IgD-negative memory B cell (primary cell): Measurements from ENCODE around the gene GPC5. TPM values are rescaled to one million over a fixed set of nuclear protein-coding genes. Genes with fewer than 3 reads are reported as not detected.
"Not testable (repeated sequence)": the region's sequence is repeated elsewhere in the genome, so short reads cannot be mapped to it uniquely, and the experiment has no call there.

Source experiments
- H3K27ac Mint-ChIP-seq, 3 donors: one replicate each; pipeline ENCODE4 v1.8.0; 2020 to 2022; ENCODE audit warnings: mild to moderate bottlenecking in 3 of 3, mixed read lengths in 3 of 3, moderate library complexity in 1 of 3
- H3K27me3 Mint-ChIP-seq: one replicate; pipeline ENCODE4 v1.8.0; 2021; ENCODE audit warnings: mixed read lengths
- H3K36me3 Mint-ChIP-seq: one replicate; pipeline ENCODE4 v1.8.0; 2020; ENCODE audit warnings: mild to moderate bottlenecking, mixed read lengths
- H3K4me1 Mint-ChIP-seq, 3 donors: one replicate each; pipeline ENCODE4 v1.8.0; 2020 to 2022; ENCODE audit warnings: mixed read lengths in 3 of 3, mild to moderate bottlenecking in 1 of 3
- H3K4me3 Mint-ChIP-seq, 4 donors: one replicate each; pipeline ENCODE4 v1.8.0; 2020 to 2022; ENCODE audit warnings: mild to moderate bottlenecking in 4 of 4, mixed read lengths in 4 of 4, moderate library complexity in 3 of 4
- H3K9me3 Mint-ChIP-seq, 3 donors: one replicate each; pipeline ENCODE4 v1.8.0; 2020 to 2021; ENCODE audit warnings: mixed read lengths in 3 of 3, mild to moderate bottlenecking in 1 of 3
- polyA plus RNA-seq: library from polyadenylated mRNA; unstranded; fragments of 300-500 nt; fragmentation: Illumina TruSeq; gene quantifications from one replicate; pipeline ENCODE4 v1.2.3, GENCODE V29; 2021

The GPC5 gene
- polyA plus RNA-seq, 1 donor from 2014 or later, result 0.24 TPM

- not testable (repeated sequence) for H3K4me1 Mint-ChIP-seq, H3K4me3 Mint-ChIP-seq, H3K27me3 Mint-ChIP-seq, H3K36me3 Mint-ChIP-seq, H3K27ac Mint-ChIP-seq
- H3K9me3 Mint-ChIP-seq, result peaks cover 2 to 13% (median 6%) of the 10 kb centered on the region in 3 donors
Measured at GRCh38 chr13:91674347-91674746, 275.9 kb downstream of the GPC5 start.

DNA sequence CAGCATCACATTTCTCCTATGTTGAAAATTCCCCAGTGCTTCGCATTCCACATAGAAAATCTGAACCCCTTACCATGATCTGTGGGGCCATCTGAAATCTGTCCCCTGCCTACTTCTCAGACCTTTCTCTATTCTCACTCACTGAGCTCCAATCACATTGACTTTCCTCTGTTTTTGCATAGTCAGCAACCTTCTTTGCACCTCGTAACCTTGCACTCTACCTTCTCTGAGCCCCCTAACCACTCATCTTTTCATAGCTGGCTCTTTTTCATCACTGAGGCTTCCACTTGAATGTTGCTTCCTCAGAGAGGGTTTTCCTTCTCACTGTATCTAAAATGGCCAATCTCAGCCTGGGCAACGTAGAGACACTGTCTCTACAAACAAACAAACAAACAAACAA, 286.3 kb downstream of the GPC5 start:
- Mint-ChIP-seq H3K27ac (no peak overlapping the region), H3K9me3 (no peaks in the 10 kb centered on the region), H3K27me3 (no peaks in the 10 kb centered on the region)

DNA sequence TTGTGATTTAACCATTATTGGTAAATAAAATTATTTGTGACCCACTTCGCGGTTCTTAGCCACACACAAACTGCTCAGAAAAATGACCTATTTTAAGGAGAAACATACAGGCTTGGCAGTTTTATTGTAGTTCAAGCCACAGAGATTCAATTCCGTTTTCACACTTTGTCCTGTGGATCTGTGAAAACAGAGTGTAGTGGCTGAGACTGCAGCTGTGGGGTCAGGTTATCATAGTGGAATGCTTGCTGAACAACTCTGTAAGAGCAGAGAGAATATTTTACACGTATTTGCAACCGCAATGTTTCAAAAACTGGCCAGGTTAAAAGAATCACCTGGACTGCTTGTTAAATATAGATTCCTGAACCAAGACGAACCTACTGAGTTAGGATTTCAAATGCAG, 292.5 kb downstream of the GPC5 start:
- no peaks in the 10 kb centered on the region for H3K27me3 Mint-ChIP-seq

More for the DNA sequence above, 286.3 kb downstream of the GPC5 start:
- Mint-ChIP-seq H3K4me3 (no peak overlapping the region), H3K4me1 (no peaks in the 10 kb centered on the region), H3K36me3 (no peaks in the 10 kb centered on the region)

GRCh38 chr13:91693466-91693865, 295.0 kb downstream of the GPC5 start:
- Mint-ChIP-seq H3K27me3 (no peaks in the 10 kb centered on the region), H3K36me3 (no peaks in the 10 kb centered on the region), H3K4me3 (no peak overlapping the region), H3K4me1 (no peaks in the 10 kb centered on the region), H3K9me3 (no peaks in the 10 kb centered on the region), H3K27ac (no peak overlapping the region)

More for the DNA sequence above, 292.5 kb downstream of the GPC5 start:
- no peaks in the 10 kb centered on the region for H3K4me1 Mint-ChIP-seq
- no peak overlapping the region for H3K4me3 Mint-ChIP-seq
- no peaks in the 10 kb centered on the region for H3K9me3 Mint-ChIP-seq
- no peaks in the 10 kb centered on the region for H3K36me3 Mint-ChIP-seq
- H3K27ac Mint-ChIP-seq, result no peak overlapping the region

- H3K27ac Mint-ChIP-seq, result no peak overlapping the region
- H3K4me3 Mint-ChIP-seq, result no peak overlapping the region
- H3K36me3 Mint-ChIP-seq, result no peaks in the 10 kb centered on the region
- no peaks in the 10 kb centered on the region for H3K27me3 Mint-ChIP-seq
- H3K9me3 Mint-ChIP-seq, result peaks cover 0 to 2% (median 0%) of the 10 kb centered on the region in 3 donors
- no peaks in the 10 kb centered on the region for H3K4me1 Mint-ChIP-seq
Measured at GRCh38 chr13:91698308-91698707, 299.9 kb downstream of the GPC5 start.

DNA sequence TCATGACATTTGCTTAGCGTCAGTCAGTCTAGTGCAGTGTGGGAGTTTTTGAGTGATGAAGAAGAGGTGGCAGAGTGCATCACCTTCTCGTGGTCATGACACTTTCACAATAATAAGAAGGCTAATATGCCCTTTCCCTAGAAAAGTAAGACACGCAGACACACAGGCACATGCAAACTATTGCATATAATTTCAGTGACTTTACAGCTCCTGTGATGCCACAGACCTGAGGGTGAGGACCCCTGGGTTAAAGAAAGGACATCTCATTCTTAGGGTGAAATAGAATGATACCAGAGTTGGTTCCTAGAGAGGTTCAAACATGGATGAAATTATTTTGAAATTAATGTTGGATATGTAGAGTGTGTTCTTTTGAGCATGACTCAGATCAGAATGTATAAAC, 300.3 kb downstream of the GPC5 start:
- Mint-ChIP-seq H3K27me3 (no peaks in the 10 kb centered on the region), H3K36me3 (no peaks in the 10 kb centered on the region), H3K9me3 (peaks cover 0 to 2% (median 0%) of the 10 kb centered on the region in 3 donors), H3K4me3 (no peak overlapping the region), H3K4me1 (no peaks in the 10 kb centered on the region), H3K27ac (no peak overlapping the region)

DNA sequence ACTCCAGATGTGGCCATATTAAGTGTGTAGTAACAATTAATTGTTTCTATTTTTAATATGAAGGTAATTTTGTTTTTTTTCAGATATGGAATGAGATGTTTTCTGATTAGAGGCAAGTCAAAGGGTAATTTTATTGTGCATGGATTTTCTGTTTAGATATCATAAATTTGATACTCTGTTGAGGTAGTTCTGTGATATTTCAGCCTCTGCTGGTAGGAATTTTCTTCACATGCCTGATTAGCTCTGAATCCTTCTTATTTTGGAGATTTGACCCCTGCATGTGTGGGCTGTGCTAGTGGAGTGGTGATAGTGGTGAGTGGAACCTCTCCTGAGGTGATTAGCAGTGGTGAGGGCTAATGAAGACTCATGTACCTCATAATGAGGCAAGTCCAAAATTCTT, 301.4 kb downstream of the GPC5 start:
- Mint-ChIP-seq H3K9me3 (peaks cover 0 to 2% (median 0%) of the 10 kb centered on the region in 3 donors), H3K27me3 (no peaks in the 10 kb centered on the region), H3K27ac (no peak overlapping the region), H3K36me3 (no peaks in the 10 kb centered on the region), H3K4me1 (no peaks in the 10 kb centered on the region), H3K4me3 (no peak overlapping the region)

DNA sequence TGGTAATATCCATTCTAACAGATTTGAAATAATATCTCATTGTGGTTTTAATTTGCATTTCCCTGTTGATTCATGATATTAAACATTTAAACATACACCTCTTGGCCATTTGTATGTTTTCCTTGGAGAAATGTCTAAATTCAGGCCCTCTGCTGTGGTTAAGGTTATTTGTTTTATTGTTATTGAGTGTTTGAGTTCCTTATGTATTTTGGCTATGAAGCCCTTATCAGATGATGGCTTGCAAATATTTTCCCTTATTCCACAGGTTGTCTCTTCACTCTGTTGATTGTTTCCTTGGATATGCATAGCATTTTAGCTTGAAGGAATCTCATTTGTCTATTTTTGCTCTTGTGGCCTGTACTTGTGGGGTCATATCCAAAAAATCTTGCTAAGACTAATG, 303.6 kb downstream of the GPC5 start:
- H3K9me3 Mint-ChIP-seq, result peaks cover 0 to 2% (median 2%) of the 10 kb centered on the region in 3 donors

DNA sequence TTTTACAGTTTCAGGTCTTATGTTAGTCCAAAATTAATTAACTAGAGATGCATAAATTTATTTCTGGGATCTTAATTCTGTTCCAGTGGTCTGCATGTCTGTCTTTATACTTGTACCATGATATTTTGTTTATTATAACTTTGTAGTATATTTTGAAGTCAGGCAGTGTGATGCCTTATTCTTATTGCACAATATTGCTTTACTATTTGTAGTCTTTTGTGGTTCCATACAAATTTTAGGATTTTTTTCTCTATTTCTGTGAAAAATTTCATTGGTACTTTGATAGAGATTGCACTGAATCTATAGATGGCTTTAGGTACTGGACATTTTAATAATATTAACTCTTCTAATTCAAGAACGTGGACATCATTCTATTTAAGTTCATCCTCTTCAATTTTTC, 304.0 kb downstream of the GPC5 start:
- no peaks in the 10 kb centered on the region for H3K36me3 Mint-ChIP-seq
- no peaks in the 10 kb centered on the region for H3K27me3 Mint-ChIP-seq
- no peak overlapping the region for H3K27ac Mint-ChIP-seq
- no peak overlapping the region for H3K4me3 Mint-ChIP-seq
- H3K4me1 Mint-ChIP-seq, result no peaks in the 10 kb centered on the region
- peaks cover 0 to 2% (median 2%) of the 10 kb centered on the region in 3 donors for H3K9me3 Mint-ChIP-seq

More for the DNA sequence above, 303.6 kb downstream of the GPC5 start:
- H3K27ac Mint-ChIP-seq, result no peak overlapping the region
- no peaks in the 10 kb centered on the region for H3K36me3 Mint-ChIP-seq
- no peak overlapping the region for H3K4me3 Mint-ChIP-seq
- H3K4me1 Mint-ChIP-seq, result no peaks in the 10 kb centered on the region
- no peaks in the 10 kb centered on the region for H3K27me3 Mint-ChIP-seq

DNA sequence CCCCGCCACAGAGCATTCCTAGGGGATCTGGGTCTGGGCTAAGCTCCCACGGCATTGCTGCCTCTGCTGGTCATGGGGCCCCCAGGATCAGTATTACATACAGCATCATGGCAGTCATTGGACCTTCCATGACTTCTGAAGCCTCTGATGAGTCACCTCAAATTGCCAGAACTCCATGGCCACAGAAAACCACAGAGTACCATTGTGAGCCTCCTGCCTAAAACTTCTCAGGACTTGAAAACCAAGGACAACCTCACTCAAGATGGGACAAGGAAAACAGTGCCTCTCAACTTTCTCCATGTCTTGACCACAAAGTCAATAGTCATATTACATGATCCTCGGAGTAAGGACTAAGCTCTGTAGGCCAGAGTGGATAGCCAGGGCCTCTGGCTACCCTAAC, 306.0 kb downstream of the GPC5 start:
- no peak overlapping the region for H3K27ac Mint-ChIP-seq
- H3K4me1 Mint-ChIP-seq, result no peaks in the 10 kb centered on the region
- H3K36me3 Mint-ChIP-seq, result no peaks in the 10 kb centered on the region
- H3K9me3 Mint-ChIP-seq, result peaks cover 0 to 3% (median 2%) of the 10 kb centered on the region in 3 donors
- H3K27me3 Mint-ChIP-seq, result no peaks in the 10 kb centered on the region
- no peak overlapping the region for H3K4me3 Mint-ChIP-seq

GRCh38 chr13:91708558-91708957, 310.1 kb downstream of the GPC5 start:
- Mint-ChIP-seq H3K9me3 (peaks cover 0 to 2% (median 1%) of the 10 kb centered on the region in 3 donors), H3K4me3 (no peak overlapping the region), H3K27ac (no peak overlapping the region), H3K36me3 (no peaks in the 10 kb centered on the region), H3K4me1 (no peaks in the 10 kb centered on the region), H3K27me3 (no peaks in the 10 kb centered on the region)

GRCh38 chr13:91709180-91709579, 310.8 kb downstream of the GPC5 start:
- no peak overlapping the region for H3K4me3 Mint-ChIP-seq
- no peaks in the 10 kb centered on the region for H3K4me1 Mint-ChIP-seq
- H3K9me3 Mint-ChIP-seq, result peaks cover 0 to 2% (median 1%) of the 10 kb centered on the region in 3 donors
- H3K27me3 Mint-ChIP-seq, result no peaks in the 10 kb centered on the region
- H3K36me3 Mint-ChIP-seq, result no peaks in the 10 kb centered on the region
- no peak overlapping the region for H3K27ac Mint-ChIP-seq

DNA sequence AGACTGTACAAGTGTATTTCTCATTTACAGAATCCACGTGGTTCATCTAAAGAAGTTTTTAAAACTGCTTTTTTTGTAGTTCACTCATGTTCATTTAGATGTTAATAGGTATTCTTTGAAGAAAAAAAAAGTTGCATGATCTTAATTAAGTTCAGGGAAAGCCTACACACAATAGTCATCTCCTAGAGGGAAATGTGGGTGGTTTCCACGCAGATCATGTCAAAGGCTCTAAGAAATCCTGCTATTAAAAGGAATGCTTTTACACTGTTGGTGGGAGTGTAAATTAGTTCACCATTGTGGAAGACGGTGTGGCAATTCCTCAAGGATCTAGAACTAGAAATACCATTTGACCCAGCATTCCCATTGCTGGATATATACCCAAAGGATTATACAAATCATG, 312.3 kb downstream of the GPC5 start:
- H3K4me3 Mint-ChIP-seq, result no peak overlapping the region
- peaks cover 0 to 1% (median 0%) of the 10 kb centered on the region in 3 donors for H3K9me3 Mint-ChIP-seq
- H3K27me3 Mint-ChIP-seq, result no peaks in the 10 kb centered on the region
- H3K4me1 Mint-ChIP-seq, result no peaks in the 10 kb centered on the region
- no peak overlapping the region for H3K27ac Mint-ChIP-seq
- no peaks in the 10 kb centered on the region for H3K36me3 Mint-ChIP-seq

- H3K36me3 Mint-ChIP-seq, result no peaks in the 10 kb centered on the region
- H3K27me3 Mint-ChIP-seq, result no peaks in the 10 kb centered on the region
- H3K27ac Mint-ChIP-seq, result no peak overlapping the region
- H3K4me3 Mint-ChIP-seq, result no peak overlapping the region
- H3K4me1 Mint-ChIP-seq, result no peaks in the 10 kb centered on the region
- no peaks in the 10 kb centered on the region for H3K9me3 Mint-ChIP-seq
Measured at GRCh38 chr13:91714855-91715254, 316.4 kb downstream of the GPC5 start.

GRCh38 chr13:91716436-91717065, 318.1 kb downstream of the GPC5 start:
- no peak overlapping the region for H3K4me3 Mint-ChIP-seq
- H3K4me1 Mint-ChIP-seq, result no peaks in the 10 kb centered on the region
- H3K27ac Mint-ChIP-seq, result no peak overlapping the region
- H3K36me3 Mint-ChIP-seq, result no peaks in the 10 kb centered on the region
- H3K9me3 Mint-ChIP-seq, result peaks cover 0 to 2% (median 0%) of the 10 kb centered on the region in 3 donors
- no peaks in the 10 kb centered on the region for H3K27me3 Mint-ChIP-seq

DNA sequence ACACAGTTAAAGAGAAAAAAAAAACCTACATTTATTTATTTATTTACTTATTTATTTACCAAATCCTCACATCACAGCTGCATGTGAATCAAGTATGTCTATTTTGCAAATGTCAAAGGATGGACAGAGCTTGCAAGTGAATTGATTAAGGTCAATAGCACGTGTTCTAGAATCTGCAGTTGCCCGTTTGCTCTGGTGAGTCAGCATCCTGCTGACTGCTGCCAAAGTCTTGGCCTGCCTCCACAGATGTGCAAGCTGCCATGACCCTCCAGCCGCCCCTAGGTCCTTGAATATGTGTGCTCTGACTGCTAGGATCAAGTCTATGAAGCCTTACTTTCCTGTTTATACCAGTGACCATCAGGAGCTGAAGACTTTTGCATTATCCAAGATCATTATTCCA, 320.6 kb downstream of the GPC5 start:
- Mint-ChIP-seq H3K4me1 (no peaks in the 10 kb centered on the region), H3K36me3 (no peaks in the 10 kb centered on the region), H3K27ac (no peak overlapping the region), H3K9me3 (peaks cover 0 to 2% (median 0%) of the 10 kb centered on the region in 3 donors), H3K4me3 (no peak overlapping the region), H3K27me3 (no peaks in the 10 kb centered on the region)
